Body of pancreas (tissue), 4 donors: ENCODE measurements around the gene UHRF1. TPM values are rescaled to one million over a fixed set of nuclear protein-coding genes. Genes with fewer than 3 reads are reported as not detected.

ENCODE experiments used
- ATAC-seq: fragments of 150-250 bp; one replicate; pipeline ENCODE4 v1.9.1; 2016
- DNase-seq, 4 donors: peaks; one replicate each; pipeline ENCODE4 v3.0.0-alpha.2; 2019
- H3K27ac ChIP-seq, 4 donors: fragments of 200-600 bp; sonication (generic); 1 replicate in 3 of 4; 2 replicates in 1 of 4; pipeline versions ENCODE4 v1.5.1 to v1.6.1; 2016 to 2019; ENCODE audit warnings: mild to moderate bottlenecking in 1 of 4, mixed read lengths in 1 of 4, moderate library complexity in 1 of 4
- H3K27me3 ChIP-seq, 2 donors: fragments of 200-600 bp; sonication (generic); one replicate each; pipeline ENCODE4 v1.6.0; 2016; ENCODE audit warnings: mild to moderate bottlenecking in 1 of 2
- H3K36me3 ChIP-seq, 2 donors: fragments of 200-600 bp; sonication (generic); replicated peaks in 1 of 2; 2 replicates each; pipeline ENCODE4 v1.5.1; 2016; ENCODE audit warnings: low read depth in 2 of 2; ENCODE audit not compliant: insufficient read depth in 1 of 2
- H3K4me1 ChIP-seq: fragments of 200-600 bp; sonication (generic); one replicate; pipeline ENCODE4 v1.6.0; 2016
- H3K4me3 ChIP-seq, 2 donors: fragments of 200-600 bp; sonication (generic); 1 replicate in 1 of 2; 2 replicates in 1 of 2; pipeline ENCODE4 v1.5.1; 2016 to 2019
- H3K9me3 ChIP-seq, 3 donors: fragments of 200-600 bp; sonication (generic); 1 replicate in 2 of 3; 2 replicates in 1 of 3; pipeline ENCODE4 v1.5.1; 2016
- CTCF ChIP-seq, 7 experiments: fragments of 450-650 bp in 4 of 7; fragments of 200-600 bp in 3 of 7; sonication (generic) in 3 of 7; IDR thresholded peaks; one replicate each; pipeline ENCODE4 v1.5.1; 2016 to 2019; ENCODE audit warnings: antibody characterized with exemption in 7 of 7
- POLR2A ChIP-seq, 3 donors: fragments of 450-650 bp; IDR thresholded peaks; one replicate each; pipeline ENCODE4 v1.6.1; 2016; ENCODE audit warnings: antibody characterized with exemption in 3 of 3, mild to moderate bottlenecking in 2 of 3
- WGBS, 2 donors: methylation state at CpG; one replicate each; pipeline ENCODE4 v1.1.5; 2017; 5-methylcytosine and 5-hydroxymethylcytosine counted together
- intact Hi-C: fragments of 100-400 bp; cut with DNase I; formaldehyde crosslinking; loops from one replicate; pipeline ENCODE4 v1.15.1; 2023
- total RNA-seq, 2 donors: library from RNA; depleted of rRNA; stranded (reverse); fragments of >200 nt; gene quantifications; one replicate each; pipeline ENCODE4 v1.1.0, GENCODE V29; 2016

UHRF1 gene
- total RNA-seq, 2 donors from 2014 or later = 2.1 to 3.3 TPM

DNA sequence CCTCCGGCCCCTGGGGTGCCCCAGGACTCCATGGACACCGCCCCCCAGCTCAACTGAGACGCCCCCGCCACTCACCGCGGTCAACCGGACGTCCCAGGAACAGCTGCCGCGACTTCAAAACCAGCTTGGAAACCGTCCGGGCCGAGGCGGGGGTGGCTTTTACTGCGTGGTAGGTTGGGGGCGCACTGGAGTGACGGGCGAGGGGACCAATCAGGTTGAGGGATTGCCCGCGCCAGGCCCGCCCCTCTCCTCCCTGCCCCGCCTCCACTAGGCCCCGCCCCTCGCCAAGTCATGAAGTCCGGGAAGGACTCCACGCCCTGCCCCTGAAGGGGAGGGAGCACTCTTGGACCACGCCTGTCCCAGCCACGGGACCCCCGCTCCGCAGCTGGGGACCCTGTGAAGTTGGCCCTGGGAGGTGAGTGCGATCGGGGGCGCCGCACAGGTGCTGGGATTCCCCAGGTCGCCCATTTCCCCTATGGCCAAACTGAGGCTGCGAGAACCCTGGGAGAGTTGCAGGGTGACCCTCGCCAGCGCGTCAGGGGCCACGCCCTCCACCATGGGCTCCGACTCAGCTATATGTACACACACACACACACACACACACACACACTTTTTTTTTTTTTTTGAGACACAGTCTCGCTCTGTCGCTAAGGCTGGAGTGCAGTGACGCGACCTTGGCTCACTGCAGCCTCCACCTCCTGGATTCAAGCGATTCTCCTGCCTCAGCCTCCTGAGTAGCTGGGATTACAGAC, 41.6 kb upstream of the UHRF1 start, which contains the start of gene PLIN3:
Gene PLIN3 (minus strand): TSS at position 134 of the 752 bp plus-strand sequence. CDS start 6,273 bp downstream, outside the sequence.
- no peaks in the 10 kb centered on the region for H3K27me3 ChIP-seq
- DNase-seq = peak; percentile 96 to 97 (median 96)
- TF ChIP-seq CTCF (IDR thresholded peaks at IDR 0.05) (no peak), POLR2A (IDR thresholded peaks at IDR 0.05) (peak in 2 of 3 donors; percentile 61 to 75)
- 5 to 10% methylated on average over 9 to 33 of the region's 46 CpGs for WGBS, 2 donors
- no peaks in the 10 kb centered on the region for H3K9me3 ChIP-seq
- intact Hi-C loops = no loop called here
- peak within 1 kb of the TSS; percentile 30 to 39 for H3K4me3 ChIP-seq
- H3K27ac ChIP-seq = peak within 1 kb of the TSS; percentile 53 to 82 (median 67)
- H3K4me1 ChIP-seq = peaks cover 10% of the 10 kb centered on the region
- ATAC-seq = peak; percentile 96
- no peaks in the 10 kb centered on the region for H3K36me3 ChIP-seq

DNA sequence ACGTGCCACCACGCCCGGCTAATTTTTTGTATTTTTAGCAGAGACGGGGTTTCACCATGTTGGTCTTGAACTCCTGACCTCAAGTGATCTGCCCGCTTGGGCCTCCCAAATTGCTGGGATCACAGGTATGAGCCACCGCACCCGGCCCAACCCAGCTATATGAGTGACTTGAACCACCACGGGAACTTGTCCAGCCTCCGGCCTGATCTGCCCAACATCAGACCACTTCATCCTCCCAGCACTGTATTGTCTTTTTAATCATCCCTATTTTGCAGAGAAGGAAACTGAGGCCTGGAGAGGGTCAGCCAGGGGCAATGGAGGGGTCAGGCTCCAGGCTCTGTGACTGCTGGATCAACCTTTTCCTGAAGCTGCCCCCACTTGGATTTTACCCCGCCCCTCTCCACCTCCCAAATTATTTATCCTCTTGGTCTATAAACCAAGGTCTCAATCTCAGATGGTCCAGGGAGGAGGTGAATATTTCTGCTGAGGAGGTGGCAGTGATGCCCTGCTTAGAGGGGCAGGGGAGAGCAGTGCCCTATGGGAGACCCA, 40.9 kb upstream of the UHRF1 start:
- Histone ChIP-seq H3K9me3 (no peaks in the 10 kb centered on the region), H3K4me1 (peaks cover 9% of the 10 kb centered on the region), H3K36me3 (no peaks in the 10 kb centered on the region), H3K4me3 (no peak overlapping the region), H3K27ac (peak overlapping the region in 1 of 4 donors; percentile 82), H3K27me3 (no peaks in the 10 kb centered on the region)
- intact Hi-C loops = no loop called here
- DNase-seq (no peak), ATAC-seq (no peak)
- TF ChIP-seq CTCF (IDR thresholded peaks at IDR 0.05) = no peak
- TF ChIP-seq POLR2A (IDR thresholded peaks at IDR 0.05) = no peak
- WGBS, 2 donors = 73 to 76% methylated on average over 9 to 10 of the region's 10 CpGs

DNA sequence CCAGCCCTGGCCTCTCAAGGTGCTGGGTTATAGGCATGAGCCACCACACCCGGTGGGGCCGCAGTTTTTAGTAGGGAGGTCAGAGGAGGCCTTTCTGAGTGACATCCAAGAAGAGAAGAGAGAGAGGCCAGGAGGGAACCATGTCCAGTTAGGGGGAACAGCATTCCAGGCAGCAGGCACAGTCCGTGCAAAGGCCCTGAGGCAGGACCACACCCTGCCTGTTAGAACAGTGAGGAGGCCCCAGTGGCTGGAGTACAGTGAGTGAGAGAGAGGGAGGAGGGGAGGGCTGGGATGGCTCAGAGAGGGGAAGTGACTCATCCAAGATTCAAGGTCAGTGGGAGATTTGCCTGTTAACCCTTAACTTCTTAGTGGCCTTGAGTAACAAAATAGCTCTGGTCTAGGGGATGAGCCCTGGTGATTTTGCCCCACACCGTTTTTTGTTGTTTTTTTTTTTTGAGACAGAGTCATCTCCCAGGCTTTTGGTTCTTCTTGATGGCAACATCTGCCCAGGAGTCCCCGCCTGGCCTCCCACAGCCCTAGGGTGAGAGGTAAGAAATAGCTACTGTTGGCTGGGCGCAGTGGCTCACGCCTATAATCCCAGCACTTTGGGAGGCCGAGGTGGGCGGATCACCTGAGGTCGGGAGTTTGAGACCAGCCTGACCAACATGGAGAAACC, 39.1 kb upstream of the UHRF1 start:
- WGBS, 2 donors = 72 to 77% methylated on average over 8 to 10 of the region's 10 CpGs
- peak; percentile 24 to 75 (median 40) for DNase-seq
- intact Hi-C loops = loop anchor here (5.0 kb wide), 2 partner anchors 37 to 162 kb away; partner anchors contain the start of gene UHRF1

GRCh38 chr19:4871711-4872110, 37.6 kb upstream of the UHRF1 start:
- 67 to 83% methylated on average over 6 of the region's 6 CpGs for WGBS, 2 donors
- Histone ChIP-seq H3K36me3 (no peaks in the 10 kb centered on the region), H3K4me3 (no peak overlapping the region), H3K9me3 (no peaks in the 10 kb centered on the region), H3K27me3 (no peaks in the 10 kb centered on the region), H3K4me1 (peaks cover 4% of the 10 kb centered on the region), H3K27ac (no peak overlapping the region)
- TF ChIP-seq CTCF (IDR thresholded peaks at IDR 0.05) = no peak
- intact Hi-C loops = loop anchor here (5.0 kb wide), 2 partner anchors 36 to 161 kb away; partner anchors contain the start of gene UHRF1
- DNase-seq = no peak
- no peak for ATAC-seq

More for the DNA sequence above, 39.1 kb upstream of the UHRF1 start:
- no peak overlapping the region for H3K4me3 ChIP-seq
- H3K27me3 ChIP-seq = no peaks in the 10 kb centered on the region
- H3K4me1 ChIP-seq = peaks cover 9% of the 10 kb centered on the region
- H3K27ac ChIP-seq = peak overlapping the region in 1 of 4 donors; percentile 2
- TF ChIP-seq CTCF (IDR thresholded peaks at IDR 0.05) = no peak
- no peak for TF ChIP-seq POLR2A (IDR thresholded peaks at IDR 0.05)
- no peak for ATAC-seq
- H3K36me3 ChIP-seq = no peaks in the 10 kb centered on the region
- no peaks in the 10 kb centered on the region for H3K9me3 ChIP-seq
